ENCODE data around the gene AGBL4.

AGBL4 gene

DNA sequence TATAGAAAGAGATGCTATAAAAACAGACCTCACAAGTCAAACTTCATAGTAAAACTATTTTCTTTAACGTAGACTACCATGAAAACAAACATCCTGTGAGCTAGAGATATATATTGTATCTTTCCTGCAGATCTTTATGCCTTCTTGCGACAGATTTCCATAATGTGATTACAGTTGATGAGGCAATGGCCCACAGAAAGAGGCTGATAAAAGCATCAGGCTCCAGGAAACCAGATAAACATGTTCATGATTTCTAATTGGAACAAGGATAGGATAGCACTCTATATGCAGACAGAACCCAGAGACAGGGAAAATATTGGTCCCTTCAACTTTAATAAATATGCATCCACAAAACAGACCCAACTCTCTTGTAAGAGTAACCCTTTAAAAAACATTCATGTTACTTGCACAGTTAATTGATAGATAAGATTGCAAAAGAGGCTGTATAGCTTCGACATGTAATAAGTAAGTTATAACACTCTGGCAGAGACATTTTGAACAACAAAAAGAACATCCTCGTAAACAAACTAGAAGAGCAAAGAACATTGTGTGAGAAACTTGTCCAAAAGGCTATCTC is 329.4 kb downstream of the AGBL4 start:
- DNase-seq: no peak

DNA sequence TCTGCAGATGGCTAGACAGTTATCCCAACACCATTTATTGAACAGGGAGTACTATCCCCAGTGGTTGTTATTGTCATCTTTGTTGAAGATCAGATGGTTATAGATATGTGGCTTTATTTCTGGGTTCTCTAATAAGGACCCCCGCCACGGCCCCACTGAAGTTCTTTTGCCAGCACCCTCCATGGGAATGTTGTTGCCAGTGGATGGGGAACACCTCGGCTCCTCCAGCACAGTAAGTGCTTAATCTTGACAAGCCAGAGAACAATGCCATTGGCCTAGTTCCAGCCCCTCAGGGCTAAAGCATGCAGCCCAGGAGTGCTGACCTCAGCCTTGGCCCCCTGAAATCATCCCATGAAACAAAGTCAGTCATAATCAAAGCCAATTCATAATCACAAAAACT is 337.6 kb downstream of the AGBL4 start:
- no peak for DNase-seq

DNA sequence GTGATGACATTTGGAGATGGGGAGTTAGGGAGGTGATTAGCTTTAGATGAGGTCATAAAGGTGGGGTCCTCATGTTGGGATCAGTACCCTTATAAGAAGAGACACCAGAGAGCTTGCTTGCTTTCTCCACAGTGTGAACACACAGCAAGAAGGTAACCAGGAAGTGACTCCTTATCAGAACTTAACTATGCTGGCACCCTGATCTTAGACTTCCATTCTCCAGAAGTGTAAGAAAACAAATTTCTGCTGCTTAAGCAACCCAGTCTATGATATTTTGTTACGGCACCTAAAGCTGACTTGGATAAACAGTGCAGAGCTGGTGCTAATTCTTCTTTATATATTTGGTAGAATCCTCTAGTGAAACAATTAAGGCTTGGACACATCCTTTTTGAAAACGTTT is 346.0 kb downstream of the AGBL4 start:
- DNase-seq: no peak

DNA sequence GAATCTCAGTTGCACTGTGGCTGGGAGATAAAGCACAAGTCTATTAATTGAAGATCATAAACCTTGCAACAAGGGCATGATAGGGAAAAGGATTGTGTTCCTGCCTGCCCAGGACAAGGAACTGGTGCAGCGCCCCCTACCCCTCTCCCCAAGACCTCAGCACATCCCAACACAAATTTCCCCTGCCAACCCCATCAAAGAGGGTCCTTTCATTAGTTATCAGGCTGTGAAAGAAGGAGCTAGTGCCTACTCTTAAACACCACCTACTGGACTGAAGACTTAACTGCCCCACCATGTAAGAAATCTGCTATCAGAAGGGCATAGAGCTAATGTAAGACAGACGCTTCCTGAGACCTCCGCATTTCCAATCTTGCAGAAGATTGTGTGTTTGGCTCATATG is 372.6 kb downstream of the AGBL4 start:
- DNase-seq: no peak

DNA sequence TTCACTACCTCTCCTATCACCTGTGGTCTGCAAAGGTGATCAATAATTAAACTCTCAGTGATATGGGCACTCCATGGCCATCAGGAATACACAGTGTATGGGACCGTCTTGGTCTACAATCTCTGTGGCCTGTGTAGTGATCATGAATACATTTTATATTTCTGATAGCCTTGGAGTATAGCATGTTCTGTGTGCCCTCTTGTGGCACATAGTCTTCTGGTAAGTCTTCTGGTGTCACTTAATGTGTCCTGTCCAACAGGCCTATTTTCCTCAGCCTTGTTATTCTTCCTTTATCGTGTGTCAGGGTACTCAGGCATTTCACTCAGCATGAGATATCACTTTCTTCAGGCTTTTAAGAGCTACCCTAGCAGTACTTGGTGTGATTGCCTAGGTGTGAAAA is 393.6 kb downstream of the AGBL4 start:
- DNase-seq: no peak

DNA sequence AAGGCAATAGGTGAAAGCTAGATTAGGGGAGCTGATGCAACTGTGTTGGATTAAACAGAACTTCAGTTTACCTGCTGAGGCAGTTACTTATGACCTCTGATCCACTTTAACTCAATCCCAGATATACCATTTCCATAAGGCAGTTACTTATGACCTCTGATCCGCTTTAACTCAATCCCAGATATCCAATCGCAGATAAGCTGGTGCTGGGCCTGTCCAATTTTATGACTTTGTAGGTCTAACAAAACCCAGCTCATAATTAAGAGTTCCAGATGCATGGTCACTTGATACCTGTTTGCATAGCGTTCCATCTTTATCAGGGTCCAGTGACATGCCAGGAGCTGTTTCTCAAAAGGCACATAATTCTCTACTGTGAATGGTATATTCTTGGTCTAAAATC is 396.0 kb downstream of the AGBL4 start:
- no peak for DNase-seq

DNA sequence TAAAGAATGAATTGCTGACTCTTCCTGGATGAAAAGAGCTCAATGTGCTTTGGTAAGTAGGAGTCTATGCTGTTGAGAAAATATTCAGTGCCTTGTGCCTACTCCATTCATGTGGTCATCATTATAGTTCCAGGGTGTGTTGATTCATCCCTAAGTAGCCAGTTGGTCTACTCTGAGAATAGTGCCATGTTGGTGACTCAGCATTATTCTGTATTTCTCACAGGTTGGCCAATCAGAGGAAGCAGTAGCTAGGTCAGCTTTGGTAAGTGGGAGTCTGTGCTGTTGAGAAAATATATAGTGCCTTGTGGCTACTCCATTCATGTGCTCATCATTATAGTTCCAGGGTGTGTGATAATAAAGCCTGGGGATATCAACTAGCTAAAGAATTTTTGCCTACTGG is 397.3 kb downstream of the AGBL4 start:
- DNase-seq: no peak

DNA sequence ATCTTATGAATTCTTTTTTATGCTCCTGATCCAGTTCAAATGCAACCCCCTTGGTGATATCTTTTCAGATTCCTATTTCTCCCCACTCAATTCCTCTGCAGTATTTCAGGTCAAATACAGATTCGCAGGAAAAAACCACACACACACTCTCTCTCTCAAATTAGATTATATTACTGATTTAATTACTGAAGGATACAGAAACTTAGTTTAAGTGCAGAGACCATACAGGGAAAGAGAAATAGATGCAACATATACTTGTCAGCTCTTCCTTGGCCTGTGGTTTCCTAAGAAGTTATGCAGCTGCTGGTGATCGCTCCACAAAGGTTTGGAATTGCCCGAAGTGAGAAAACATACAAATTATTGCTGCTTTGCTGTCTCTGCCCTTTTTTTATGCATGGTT is 400.9 kb downstream of the AGBL4 start:
- no peak for DNase-seq

DNA sequence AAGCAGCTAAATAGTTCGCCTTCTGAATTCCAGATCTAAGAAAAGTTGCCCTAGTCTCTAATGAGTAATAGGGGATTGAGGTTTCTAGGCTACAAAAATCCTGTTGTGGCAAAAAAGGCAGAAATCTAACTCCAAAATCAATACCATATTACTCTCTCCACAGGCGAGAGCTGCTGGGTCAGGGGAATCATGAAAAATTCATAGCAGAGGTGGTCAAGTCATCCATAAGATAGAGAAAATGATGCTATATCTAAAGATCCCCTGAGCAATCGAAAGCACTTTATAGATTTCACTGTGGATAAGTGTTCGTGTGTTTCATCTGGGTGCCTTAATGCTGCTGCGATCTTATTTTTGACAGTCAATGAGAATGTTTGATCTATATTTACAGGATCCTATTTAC is 417.7 kb downstream of the AGBL4 start:
- DNase-seq: no peak

DNA sequence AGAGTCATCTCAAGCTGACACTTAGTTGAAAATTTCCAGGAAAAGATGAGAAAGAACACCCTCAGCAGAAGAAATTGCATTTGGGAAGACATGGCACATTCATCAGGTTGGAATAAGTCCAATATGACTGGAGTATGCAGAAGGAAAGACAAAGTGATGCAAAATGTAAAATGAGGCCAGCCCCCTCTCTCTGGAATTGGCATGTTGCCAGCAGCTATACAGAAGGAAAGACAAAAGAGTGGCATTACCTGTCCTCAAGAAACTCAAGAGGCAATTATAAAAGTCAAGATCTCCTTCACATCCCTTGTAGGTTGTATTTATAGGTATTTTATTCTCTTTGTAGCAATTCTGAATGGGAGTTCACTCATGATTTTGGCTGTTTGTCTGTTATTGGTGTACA is 426.3 kb downstream of the AGBL4 start:
- no peak for DNase-seq

DNA sequence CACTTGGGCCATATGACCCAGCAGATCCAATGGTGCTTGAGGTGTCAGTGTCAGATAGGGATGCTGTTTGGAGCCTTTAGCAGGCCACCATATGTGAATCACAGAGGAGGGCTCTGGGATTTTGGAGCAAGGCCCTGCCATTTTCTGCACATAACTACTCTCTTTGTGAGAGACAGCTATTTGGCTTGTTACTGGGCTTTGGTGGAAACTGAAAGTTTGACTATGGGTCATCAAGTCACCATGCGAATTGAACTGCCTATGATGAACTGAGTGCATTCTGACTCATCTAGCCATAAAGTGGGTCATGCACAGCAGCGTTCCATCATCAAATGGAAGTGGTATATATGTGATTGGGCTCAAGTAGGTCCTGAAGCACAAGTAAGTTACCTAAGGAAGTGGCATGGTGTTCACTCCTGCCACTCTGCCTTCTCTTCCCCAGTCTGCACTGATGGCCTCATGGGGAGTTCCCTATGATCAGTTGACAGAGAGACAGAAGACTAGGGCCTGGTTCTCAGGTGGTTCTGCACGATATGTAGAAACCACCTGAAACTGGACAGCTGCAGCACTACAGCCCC is 447.3 kb downstream of the AGBL4 start:
- DNase-seq: no peak

DNA sequence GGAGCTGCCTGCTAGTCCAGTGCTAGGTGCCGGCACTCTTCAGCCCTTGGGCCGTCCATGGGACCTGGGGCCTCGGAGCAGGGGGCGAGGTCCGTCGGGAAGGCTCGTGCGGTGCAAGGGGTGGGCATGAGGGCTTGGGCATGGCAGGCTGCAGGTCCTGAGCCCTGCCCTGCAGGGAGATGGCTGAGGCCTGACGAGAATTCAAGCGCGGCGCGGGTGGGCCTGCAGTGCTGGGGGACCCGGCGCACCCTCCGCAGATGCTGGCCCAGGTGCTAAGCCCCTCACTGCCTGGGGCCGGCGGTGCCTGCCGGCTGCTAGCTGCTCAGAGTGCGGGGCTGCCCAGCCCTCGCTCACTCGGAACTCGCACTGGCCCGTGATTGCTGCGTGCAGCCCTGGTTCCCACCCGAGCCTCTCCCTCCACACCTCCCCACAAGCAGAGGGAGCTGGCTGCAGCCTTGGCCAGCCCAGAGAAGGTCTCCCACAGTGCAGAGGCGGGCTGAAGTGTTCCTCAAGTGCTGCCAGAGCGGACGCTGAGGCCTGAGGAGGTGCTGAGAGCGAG is 467.0 kb downstream of the AGBL4 start:
- no peak for DNase-seq

DNA sequence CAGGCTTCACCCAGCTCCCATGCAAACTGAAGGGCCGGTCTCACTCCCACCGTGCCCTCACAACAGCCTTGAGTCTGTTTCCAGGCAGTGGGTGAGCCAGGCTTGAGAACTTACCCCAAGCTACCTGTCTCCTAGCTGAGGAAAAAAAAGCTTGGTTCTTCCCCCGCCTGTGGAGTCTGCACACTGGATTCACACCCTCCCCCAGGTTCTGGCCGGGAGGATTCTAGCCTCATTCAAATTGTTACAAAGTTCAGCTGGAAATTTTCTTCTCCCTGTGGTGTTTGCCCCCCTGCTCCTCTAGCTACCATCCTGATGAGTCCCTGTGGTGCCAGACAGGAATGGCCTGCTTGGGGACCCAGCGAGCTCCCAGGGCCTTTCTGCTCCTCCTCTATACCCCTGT is 471.7 kb downstream of the AGBL4 start:
- DNase-seq: no peak

DNA sequence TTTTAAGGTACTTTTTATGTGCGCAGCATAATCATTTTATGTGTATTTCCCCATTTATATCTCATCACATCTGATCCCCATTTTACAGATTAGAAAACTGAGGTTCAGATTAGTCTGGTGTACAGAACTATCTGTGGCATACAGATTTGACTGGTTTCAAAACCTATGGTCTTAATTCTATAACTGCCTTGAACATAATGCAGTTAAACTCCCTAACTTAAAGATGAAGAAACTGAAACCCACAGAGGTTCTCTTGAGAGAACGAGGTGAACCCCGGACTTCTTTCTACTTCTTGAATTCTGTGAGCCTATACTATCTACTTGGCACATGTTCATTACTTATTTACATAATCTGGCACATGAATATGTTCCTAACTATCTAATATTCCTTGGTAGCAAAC is 479.1 kb downstream of the AGBL4 start:
- no peak for DNase-seq

DNA sequence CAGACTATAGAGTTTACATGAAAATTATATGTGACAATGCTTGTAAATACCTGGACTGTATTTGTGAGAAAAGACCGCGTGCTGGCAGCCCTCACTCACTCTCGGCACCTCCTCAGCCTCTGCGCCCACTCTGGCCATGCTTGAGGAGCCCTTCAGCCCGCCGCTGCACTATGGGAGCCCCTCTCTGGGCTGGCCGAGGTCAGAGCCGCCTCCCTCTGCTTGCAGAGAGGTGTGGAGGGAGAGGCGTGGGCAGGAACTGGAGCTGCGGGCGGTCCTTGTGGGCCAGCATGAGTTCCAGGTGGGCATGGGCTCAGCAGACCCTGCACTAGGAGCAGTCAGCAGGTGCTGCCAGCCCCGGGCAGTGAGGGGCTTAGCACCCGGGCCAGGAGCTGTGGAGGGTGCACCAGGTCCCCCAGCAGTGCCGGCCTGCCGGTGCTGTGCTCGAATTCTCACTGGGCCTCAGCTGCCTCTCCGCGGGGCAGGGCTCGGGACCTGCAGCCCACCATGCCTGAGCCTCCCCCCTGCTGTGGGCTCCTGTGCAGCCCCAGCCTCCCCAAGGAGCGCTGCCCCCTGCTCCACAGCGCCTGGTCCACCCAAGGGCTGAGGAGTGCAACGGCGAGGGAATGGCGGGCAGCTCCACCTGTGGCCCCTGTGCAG is 482.5 kb downstream of the AGBL4 start:
- no peak for DNase-seq

DNA sequence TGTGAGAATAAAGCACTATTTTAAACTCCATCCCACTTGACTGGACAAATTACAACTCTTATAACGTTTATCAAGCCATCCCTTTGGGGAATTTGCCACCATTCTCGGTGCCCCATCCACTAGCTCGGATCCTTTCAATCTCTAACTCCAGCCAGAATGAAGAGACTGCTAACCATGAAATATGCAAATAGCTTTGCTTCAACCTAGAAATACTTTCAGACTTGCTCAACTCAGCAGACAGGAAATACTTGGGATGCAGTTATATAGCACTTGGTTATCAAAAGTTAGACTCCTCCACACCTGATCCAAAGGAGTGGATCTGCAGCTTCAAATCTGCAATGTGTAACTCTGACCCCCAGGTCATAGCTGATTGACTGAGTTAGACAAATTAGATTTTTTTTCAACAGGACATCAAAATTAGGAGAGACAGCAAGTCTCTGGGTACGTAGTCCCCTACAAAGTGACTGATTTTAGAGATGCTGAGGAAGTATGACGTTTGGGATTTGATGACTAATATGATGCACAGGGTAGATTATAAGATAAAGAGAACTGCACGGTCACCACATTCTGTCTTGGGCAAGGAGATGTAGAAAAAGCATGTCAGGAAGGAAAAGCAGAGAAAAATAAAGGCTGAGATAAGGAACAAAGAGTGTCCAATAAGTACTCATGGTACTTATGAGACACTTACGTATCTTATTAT is 496.0 kb downstream of the AGBL4 start:
- DNase-seq: no peak

DNA sequence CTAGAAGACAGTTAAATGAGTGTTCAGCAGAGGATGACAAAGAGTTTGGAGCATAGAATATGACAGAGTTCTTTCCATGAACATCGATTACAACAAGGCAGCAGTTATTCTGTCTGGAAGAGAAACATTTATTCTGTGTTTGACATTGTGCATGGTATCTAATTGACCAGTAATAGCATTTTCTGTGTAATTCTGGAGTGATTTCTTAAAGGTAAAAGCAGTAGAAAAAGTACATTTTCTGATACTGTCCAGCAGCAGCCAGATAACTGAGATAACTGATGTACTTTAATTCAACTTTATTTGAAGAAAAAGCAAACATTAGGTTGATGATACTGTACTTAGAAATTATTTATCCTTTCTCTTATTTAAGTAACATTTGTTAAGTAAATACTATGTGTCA is 497.1 kb downstream of the AGBL4 start:
- DNase-seq: no peak

DNA sequence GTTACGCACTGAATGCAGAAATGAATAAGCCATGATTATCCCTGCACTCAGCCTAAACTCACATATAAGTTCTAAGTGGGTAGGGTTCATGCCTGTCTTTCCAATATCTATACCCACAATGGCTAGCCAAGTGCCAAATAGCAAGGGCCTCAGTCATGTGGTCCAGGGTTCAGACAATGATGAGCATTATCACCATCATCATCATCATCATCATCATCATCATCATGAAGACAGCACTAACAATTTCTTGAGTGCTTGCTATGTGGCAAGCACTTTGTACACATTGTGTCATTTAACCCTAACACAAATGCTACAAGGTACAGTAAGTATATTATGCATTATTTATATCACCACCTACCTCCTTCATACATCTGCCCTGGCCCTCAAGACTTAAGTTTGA is 500.0 kb downstream of the AGBL4 start:
- DNase-seq: no peak

DNA sequence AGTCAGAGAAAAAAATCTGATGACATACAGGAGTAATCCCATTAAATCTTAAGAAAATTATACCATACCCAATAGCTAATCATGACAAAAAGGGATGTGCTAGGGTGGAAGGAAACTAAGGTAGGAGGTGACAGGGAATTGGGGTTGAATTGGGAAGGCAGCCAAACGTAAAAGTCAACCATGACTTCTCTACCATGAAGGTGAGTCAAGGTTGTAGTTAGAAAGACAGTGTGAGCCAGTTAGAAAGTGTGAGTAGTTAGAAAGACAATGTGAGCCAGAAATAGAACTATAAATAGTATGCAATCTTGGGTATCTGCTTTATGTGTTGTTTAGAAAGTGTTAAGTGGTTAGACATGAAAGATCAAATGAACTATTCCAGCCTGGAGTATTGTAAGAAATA is 556.8 kb downstream of the AGBL4 start:
- DNase-seq: no peak

DNA sequence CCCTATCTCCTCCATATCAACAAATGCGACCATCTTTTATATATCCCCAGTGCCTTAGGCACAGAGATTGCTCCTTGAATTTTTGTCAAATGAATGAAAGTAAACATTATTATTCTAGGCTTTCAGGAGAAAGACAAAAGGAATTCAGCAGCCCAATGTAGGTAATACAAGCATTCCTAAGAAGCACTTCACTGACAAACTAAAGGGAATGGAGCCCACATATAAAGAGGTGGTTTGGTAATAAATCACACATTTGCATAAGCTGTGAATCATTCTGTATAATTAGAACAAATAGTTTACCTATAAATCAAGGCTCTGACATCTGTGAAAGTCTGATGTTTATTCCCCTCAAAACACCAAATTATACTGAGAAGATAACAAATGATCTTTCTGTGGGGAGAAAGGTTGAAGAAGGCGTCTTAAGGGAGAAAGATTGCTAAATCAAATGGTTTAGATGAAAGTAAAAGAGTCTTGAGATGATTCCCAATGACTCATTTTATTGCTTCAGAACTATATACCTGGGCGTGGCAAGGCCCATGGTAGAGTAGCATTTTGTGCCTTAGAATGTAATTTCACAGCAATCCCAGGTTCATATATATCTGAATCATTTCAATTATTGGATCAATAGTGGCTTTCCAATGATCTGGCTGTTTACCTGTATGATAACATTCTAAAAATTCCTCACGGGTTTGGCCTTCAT is 558.1 kb downstream of the AGBL4 start:
- DNase-seq: no peak

DNA sequence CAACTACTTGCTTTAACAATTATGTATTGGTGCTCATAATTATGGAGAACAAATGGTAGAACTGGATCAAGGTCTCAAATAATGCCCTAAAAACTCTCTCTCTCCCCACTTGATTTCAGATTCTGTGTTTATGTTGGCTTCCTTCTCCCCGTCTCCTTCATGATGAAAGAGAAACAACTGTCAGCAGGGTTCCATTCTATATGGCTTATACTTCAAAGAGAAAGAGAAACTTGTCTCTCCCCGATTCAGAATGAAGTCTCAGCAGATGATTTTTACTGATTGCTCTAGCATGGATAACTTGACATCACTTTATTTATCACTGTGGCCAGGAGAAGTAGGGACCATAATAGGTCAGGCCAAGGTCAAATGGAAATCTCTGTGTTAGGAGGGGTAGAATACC is 575.6 kb downstream of the AGBL4 start:
- no peak for DNase-seq

DNA sequence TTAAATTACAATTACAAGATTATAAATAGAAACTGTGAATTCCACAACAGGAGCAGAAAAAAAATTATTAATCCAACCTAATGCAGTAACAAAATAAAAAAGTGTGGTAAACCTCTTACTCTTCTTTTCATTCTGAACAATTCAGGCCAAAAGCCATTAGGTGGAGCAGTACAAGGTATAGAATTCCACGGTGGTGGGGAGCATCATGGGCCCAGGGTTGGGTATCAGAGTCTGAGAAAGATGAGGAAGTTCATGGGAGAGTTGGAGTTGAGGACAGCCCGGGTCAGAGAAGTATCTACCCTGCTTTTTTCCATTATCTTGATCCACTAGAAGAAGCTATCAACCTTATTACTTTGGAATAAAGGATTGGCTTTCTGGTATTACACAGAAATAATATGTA is 586.9 kb downstream of the AGBL4 start:
- no peak for DNase-seq

DNA sequence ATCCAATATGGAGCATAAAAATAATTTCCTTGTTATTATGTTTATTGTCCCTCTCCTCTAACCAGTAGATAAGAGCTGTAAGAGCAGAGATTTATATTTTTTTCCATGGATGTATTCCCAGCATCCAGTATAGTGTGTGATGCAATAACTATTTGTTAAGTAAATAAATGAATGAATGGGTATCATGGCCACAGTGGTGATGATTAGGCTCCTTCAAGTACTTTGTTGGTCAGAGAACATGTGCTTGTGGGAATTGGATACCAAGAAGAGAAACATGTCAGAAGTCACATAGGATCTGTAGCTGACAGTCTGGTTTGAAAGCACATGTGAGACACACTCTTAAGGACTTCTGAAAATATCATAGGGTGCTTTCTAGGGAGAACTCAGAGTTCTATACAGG is 588.5 kb downstream of the AGBL4 start:
- no peak for DNase-seq
